ENCODE data around the gene TMTC1. TPM values are rescaled to one million over a fixed set of nuclear protein-coding genes. Genes with fewer than 3 reads are reported as not detected.
A peak's percentile ranks its signal among the peaks of the same experiment; 100 is the strongest.

Gene TMTC1
- total and polyA plus RNA-seq, 10 donors = 3.4 to 210 (median 137) TPM

DNA sequence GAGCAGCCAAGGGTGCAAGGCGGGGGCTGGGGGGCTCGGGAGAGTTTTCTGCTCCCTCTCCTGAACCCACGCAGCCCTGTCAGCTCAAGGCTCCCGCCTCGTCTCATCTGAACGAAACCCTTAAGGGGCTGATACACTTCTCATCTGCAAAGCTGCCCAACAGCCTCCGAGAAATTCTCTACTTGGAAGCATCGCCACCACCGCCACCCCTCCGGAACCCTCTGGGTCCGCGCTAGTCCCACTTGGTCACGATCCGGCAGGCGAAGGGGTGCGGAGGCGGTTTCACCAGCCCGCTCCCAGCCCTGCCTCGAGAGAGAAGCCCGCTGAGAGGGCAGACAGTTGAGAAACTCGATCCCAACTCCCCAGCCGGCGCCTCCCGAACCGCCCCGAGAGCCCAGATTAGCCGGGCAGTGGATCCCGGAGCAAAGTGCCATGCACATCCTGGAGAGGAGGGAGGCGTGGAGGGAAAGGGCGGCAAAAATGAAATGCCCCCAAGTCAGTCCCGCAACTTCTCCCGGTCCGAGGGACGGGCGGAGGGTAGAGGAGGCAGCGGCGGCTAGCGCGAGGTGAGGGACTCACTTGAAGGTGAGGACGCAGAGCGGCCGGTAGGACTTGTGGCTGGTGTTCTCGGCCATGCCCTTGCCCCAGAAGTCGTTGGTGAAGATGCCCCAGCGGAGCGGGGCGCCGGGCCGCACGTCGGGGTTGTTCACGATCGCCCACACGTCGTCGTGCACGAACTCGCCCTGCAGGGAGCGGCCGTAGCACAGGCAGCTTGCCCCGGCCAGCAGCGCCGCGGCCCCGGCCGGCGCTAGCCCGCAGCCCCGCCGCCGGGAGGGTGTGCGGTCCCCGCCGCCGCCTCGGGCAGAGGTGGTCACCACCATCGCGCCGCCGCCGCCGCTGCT is 620 bp downstream of the TMTC1 start:
- Histone ChIP-seq H3K9me3 (peaks cover 0 to 7% (median 0%) of the 10 kb centered on the region in 8 donors), H3K27me3 (replicated peaks in 1 of 7) (peaks cover 0 to 64% (median 13%) of the 10 kb centered on the region in 7 donors), H3K4me3 (peak overlapping the region; percentile 45 to 83 (median 66)), H3K4me1 (peaks cover 0 to 34% (median 2%) of the 10 kb centered on the region in 6 donors), H3K27ac (peak overlapping the region; percentile 73 to 90 (median 86)), H3K36me3 (no peaks in the 10 kb centered on the region)
- WGBS, 5 donors = 1 to 5% (median 3%) methylated on average over 43 to 82 of the region's 82 CpGs
- peak; percentile 87 for DNase-seq
- intact Hi-C loops (cut with DNase I; ENCODE audit: low total_unique reads) = loop anchor here (10.0 kb wide), 1 partner anchor 258 kb away; no protein-coding TSS in a partner anchor
- TF ChIP-seq POLR2AphosphoS5 (IDR thresholded peaks at IDR 0.05) = peak in 2 of 3 donors; percentile 53 to 63
- TF ChIP-seq POLR2A (IDR thresholded peaks at IDR 0.05) = no peak
- TF ChIP-seq CTCF (IDR thresholded peaks at IDR 0.05 in 8 of 11, conservative IDR thresholded peaks at IDR 0.05 in 3 of 11) = no peak

- peak overlapping the region; percentile 45 to 83 (median 66) for H3K4me3 ChIP-seq
- intact Hi-C loops (cut with DNase I; ENCODE audit: low total_unique reads) = loop anchor here (10.0 kb wide), 1 partner anchor 258 kb away; no protein-coding TSS in a partner anchor
- peak overlapping the region; percentile 73 to 90 (median 86) for H3K27ac ChIP-seq
- no peaks in the 10 kb centered on the region for H3K36me3 ChIP-seq
- peaks cover 0 to 64% (median 13%) of the 10 kb centered on the region in 7 donors for H3K27me3 ChIP-seq (replicated peaks in 1 of 7)
- no peak for TF ChIP-seq POLR2AphosphoS5 (IDR thresholded peaks at IDR 0.05)
- TF ChIP-seq CTCF (IDR thresholded peaks at IDR 0.05 in 8 of 11, conservative IDR thresholded peaks at IDR 0.05 in 3 of 11) = no peak
- TF ChIP-seq POLR2A (IDR thresholded peaks at IDR 0.05) = no peak
- WGBS, 5 donors = 3 to 8% (median 6%) methylated on average over 16 of the region's 16 CpGs
- no peak for DNase-seq
- peaks cover 0 to 34% (median 2%) of the 10 kb centered on the region in 6 donors for H3K4me1 ChIP-seq
- H3K9me3 ChIP-seq = peaks cover 0 to 7% (median 0%) of the 10 kb centered on the region in 8 donors
Observed at GRCh38 chr12:29782285-29782870, 1.4 kb downstream of the TMTC1 start.

DNA sequence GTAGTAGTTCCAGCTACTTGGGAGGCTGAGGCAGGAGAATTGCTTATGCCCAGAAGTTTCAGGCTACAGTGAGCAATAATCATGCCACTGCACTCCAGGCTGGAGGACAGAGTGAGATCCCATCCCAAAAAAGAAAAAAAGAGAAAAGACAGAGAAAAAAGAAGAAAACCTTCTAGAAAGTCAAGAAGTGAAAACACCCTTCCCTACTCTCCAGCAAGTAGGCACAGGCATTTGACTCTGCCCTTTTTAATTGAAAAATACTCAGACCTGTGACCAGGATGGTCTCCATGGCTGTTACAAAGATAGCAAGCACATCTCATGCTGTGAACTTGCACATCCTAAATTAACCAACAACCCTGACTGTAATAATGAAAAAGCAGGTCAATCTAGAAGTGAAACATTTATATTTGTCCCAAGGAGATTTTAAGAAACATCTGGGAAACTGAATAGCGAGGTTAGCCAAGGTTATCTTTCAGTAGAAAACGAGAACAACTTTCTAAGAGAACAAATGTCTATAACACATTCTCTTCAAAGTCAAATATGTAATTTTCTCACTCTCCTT is 2.0 kb downstream of the TMTC1 start:
- H3K9me3 ChIP-seq = peaks cover 0 to 7% (median 0%) of the 10 kb centered on the region in 8 donors
- peak overlapping the region; percentile 45 to 83 (median 66) for H3K4me3 ChIP-seq
- intact Hi-C loops (cut with DNase I; ENCODE audit: low total_unique reads) = loop anchor here (10.0 kb wide), 1 partner anchor 257 kb away; no protein-coding TSS in a partner anchor
- peak overlapping the region in 7 of 8 donors; percentile 73 to 90 (median 87) for H3K27ac ChIP-seq
- no peak for TF ChIP-seq POLR2A (IDR thresholded peaks at IDR 0.05)
- TF ChIP-seq POLR2AphosphoS5 (IDR thresholded peaks at IDR 0.05) = no peak
- TF ChIP-seq CTCF (IDR thresholded peaks at IDR 0.05 in 8 of 11, conservative IDR thresholded peaks at IDR 0.05 in 3 of 11) = no peak
- peaks cover 0 to 64% (median 13%) of the 10 kb centered on the region in 7 donors for H3K27me3 ChIP-seq (replicated peaks in 1 of 7)
- no peak for DNase-seq
- H3K36me3 ChIP-seq = no peaks in the 10 kb centered on the region
- peaks cover 0 to 34% (median 2%) of the 10 kb centered on the region in 6 donors for H3K4me1 ChIP-seq
- 18 to 65% (median 36%) methylated on average over 2 of the region's 2 CpGs for WGBS, 5 donors

Data from spleen (tissue), 11 donors.